ENCODE results near the gene NXF2B.
"Not testable (repeated sequence)": the region's sequence is repeated elsewhere in the genome, so short reads cannot be mapped to it uniquely, and the experiment has no call there.

Gene NXF2B, protein sequence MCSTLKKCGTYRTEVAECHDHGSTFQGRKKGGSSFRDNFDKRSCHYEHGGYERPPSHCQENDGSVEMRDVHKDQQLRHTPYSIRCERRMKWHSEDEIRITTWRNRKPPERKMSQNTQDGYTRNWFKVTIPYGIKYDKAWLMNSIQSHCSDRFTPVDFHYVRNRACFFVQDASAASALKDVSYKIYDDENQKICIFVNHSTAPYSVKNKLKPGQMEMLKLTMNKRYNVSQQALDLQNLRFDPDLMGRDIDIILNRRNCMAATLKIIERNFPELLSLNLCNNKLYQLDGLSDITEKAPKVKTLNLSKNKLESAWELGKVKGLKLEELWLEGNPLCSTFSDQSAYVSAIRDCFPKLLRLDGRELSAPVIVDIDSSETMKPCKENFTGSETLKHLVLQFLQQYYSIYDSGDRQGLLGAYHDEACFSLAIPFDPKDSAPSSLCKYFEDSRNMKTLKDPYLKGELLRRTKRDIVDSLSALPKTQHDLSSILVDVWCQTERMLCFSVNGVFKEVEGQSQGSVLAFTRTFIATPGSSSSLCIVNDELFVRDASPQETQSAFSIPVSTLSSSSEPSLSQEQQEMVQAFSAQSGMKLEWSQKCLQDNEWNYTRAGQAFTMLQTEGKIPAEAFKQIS

DNA sequence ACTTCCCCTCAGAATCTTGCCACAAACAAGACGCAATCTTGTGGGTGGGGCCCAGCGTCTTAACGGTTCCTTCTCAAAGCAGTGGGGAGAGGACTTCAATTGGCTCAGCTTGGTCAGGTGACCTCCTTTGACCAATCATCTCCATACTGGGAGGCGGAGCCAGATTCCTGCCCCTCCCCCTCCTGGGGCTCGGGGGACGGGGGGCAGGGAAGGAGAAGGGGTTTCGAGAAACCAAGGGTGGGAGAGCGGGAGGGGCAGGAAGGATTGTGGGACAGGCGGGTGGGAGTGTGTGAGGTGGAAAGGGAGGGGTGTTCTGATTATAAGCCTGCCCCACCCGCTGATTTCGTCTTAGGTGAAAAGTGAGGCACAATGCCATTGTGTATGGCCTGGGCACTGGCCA is at the start of gene NXF2B:
Gene NXF2B, minus strand, starts transcription at position 101 of the 400 bp plus-strand sequence. CDS start 59,972 bp downstream, outside the sequence.
- not testable (repeated sequence) for DNase-seq

DNA sequence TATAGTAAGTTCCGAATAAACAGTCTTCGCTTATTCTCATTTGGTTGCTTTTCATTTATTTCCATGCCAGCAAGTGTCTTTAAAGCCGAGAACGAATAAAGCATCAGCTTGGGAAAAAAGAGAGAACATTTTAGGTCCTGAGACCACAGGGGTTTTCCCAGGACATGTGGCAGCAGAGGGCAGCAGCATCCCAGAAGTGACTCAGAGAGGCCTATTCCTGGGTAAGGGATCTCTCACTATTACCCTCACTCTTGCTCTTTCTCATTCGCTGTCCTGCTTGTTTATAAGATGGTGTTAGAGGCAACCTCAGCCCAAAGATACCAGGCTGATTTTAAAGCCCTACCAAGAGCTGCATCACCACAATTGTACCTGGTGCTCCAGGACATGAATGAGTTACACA is 39.0 kb upstream of the NXF2B start:
- not testable (repeated sequence) for DNase-seq

DNA sequence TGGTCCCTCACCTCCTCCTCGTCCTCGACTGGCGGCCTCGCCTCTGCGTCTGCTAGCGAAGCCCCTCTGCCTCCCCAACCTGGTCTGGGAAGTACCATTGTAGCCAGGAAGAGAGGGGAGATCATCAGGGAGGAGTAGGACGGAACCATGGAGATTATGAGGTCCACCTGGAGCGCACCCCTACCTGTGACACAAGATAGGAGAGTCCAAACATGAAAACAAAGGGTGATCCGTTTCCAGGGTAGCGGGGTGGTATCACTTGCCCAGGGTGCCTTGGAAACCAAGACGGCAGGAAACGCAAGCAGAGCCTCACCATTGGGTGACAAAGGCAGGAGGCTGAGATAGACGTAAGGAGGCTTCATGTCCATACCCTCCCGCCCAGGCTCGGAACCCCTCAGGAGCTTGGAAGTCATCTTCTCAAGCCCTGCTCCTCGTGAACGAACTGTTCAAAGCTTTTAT is 32.0 kb upstream of the NXF2B start, which contains the start of gene TCP11X2:
Gene TCP11X2, minus strand, starts transcription at position 51 of the 459 bp plus-strand sequence.
- DNase-seq = not testable (repeated sequence)

- not testable (repeated sequence) for DNase-seq
Measured at GRCh38 chrX:102470215-102470614, 30.4 kb upstream of the NXF2B start.

- not testable (repeated sequence) for DNase-seq
Measured at GRCh38 chrX:102458615-102459014, 18.8 kb upstream of the NXF2B start.

GRCh38 chrX:102414493-102414892 is 25.3 kb downstream of the NXF2B start:
- not testable (repeated sequence) for DNase-seq

DNA sequence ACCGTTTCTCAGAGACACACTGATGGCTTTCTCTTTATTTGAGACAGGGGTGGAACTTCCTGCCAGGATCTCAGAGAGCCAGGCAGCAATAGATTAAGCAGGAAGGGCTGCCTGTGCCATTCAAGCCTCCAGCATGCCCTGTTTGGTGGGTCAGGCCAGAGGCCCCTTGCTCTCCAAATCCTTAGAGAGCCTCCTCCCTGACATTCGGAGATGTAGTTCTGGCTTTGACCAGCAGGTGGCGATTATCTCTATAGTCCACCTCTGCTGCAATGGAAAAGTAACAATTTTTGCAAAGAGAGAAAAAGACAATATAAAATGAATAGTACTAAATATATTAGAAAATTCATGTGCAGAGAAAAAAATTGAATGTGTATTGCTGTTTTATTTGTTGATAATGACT is 93.9 kb downstream of the NXF2B start:
- DNase-seq = peak; percentile 86

DNA sequence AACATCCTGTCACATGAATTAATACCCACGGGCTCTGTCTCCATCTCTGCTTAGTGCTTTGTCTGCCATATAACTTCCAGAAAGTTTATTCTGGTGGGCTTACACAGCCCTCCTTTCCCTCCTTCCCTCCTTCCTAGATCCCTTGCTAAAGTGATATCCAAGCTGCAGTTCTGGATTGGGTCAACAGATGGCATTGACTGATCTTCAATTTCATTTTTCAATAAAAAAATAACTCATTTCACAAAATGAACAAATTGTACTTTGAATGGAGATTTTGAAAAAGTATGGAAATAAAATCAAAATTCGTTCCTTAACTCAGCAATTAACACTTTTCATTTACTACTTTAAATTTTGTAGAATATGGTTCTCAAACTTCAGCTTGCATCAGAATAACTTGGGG is 97.9 kb downstream of the NXF2B start:
- DNase-seq = no peak

GRCh38 chrX:102339312-102340298 is 100.2 kb downstream of the NXF2B start:
- DNase-seq = peak; percentile 67

DNA sequence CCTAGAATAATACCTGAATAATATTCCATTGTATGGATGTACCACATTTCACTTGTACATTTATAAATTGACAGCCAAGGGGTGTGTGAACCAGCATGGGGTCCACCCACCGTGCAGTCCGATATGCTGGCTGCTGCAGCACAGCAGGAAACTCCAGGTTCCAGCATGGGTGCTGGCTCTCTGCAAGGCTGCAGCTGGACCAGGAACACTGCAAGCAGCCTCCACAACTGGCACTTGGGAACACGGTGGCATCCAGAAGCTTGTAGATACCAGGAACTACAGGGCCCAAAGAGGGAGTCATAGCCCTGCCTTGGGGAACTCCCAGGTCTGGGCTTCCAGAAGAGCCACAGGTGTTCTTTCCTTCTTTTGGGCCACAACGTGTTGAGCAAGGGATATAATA is 101.6 kb downstream of the NXF2B start:
- DNase-seq = no peak

Data from activated effector memory CD4-positive, alpha-beta T cell treated with anti-CD3 and anti-CD28 coated beads, Interleukin-2, amount 50 U/mL, for 16 hours (primary cell).